ENCODE results near the gene DNER.
"Not testable (repeated sequence)": the region's sequence is repeated elsewhere in the genome, so short reads cannot be mapped to it uniquely, and the experiment has no call there.

DNER gene

DNA sequence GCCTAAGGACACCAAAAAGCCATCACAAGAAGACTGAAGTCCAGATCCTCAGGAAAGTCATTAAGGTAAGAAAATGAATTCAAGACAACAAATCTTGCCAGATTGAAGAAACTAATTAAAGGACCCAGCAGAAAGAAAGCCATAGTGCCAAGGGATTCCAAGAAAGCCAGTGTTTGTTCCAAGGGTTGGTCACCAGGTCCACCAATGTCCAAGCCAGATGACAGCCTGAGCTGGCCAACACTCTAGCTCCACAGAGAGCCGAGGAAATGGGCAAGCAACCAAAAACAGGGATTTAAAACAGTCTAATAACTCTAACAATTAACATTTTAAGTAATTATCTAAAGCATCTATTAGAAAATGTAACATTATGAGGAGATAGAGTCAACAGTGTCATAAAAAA lies 49.2 kb downstream of the DNER start:
- DNase-seq: no peak

DNA sequence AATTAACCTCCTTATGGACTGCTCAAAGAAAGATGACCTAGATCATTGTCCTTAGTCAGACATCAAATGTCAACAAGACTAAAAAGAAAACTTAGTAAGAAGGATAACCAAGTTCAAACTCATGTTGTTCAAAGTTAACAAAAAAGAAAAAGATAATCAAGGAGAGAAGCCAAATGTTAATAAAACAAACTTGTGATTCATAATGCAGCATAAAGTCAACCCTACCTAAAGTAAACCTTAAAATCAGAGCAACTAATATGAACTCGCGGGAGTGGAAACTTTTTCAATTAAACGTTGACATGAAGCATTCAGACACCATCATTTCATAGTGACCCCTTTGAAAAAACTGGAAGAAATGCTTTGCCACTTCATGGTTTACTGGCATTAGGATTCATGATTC lies 52.9 kb downstream of the DNER start:
- DNase-seq: no peak

DNA sequence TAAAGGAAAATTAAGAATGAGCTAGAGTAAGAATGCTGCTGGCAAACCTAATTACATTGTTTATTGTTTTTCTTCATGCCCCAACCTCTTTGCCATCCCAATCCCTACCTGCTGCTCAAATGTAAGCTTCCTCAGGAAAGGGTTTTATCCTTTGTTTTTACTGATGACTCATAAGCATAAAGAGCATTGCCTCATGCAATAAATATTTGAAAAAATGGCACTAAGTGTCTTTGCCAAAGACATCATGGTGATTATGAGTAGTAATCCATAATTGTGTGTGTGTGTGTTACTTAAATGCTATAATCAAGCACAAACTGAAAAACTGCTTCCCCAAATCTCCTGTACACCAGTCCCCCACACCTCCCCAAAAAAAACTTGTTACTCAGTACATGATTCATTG lies 53.4 kb downstream of the DNER start:
- no peak for DNase-seq

DNA sequence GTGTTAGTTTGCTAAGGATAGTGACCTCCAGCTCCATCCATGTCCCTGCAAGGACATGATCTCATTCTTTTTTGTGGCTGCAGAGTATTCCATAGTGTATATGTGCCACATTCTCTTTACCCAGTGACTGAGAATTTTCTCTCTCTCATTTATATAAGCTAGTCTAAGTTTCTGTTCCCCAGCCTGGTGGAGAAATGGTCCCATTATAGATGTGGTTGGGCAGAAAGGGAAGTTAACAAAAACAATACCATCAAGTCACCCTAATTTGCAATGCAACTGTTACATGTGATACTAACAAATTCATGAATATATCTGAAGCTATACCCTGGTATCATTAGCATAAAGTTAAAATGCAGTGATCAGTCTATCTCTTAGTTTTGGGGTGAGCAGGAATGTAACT lies 54.0 kb downstream of the DNER start:
- DNase-seq: no peak

DNA sequence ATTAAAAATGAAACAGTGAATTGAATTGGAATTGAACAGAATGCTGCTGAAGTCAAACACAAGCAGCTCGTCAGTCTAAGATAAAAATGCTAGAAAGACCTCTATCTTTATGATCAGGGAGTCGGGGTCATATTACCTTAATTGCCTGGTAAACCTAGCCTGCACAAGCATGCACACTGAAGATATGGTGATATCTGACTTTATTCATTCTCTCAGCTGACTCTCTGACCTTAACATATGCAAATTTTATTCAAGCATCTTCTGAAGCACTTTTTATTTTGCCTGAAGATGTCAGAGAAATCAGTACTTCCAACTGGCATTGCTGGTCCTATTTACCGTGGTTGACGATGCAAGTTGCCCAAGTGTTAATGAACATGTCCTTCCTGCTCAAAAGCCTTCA lies 56.4 kb downstream of the DNER start:
- no peak for DNase-seq

DNA sequence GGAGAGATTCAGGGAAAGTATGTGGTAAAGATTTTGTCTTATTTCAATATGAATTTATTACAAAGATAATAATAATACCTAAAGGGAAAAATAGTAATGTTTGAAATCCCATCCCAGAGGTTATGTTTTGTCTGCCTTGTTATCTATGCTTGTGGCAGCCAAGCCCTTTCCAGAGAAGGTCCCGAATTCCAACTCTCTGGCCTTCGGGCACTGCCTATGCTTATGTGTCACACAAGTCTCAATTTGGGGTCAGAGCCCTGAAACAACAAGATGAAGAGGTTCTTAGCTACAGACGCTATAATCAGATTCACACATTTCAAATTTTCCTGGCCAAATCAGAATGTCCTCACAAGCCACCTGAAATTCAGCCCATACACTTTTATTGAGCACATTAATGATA lies 59.9 kb downstream of the DNER start:
- no peak for DNase-seq

DNA sequence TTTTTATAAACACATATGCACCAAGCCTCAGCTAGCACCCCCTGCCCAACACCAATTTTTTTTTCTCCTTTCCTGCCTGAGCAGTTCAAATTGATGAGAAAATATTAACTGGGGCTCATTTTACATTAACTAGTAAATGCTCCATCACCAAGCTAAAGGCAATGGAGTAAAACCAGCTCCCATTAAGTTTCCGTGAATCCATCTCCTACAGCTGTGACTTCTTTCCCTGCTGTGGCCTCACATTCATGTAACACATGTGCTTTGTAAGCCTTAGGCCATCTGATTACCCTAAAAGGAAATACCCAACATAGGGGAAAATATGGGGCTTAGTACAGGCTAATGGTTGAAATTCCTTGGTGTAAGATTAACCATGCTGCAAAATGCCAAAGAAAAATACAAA lies 60.8 kb downstream of the DNER start:
- no peak for DNase-seq

DNA sequence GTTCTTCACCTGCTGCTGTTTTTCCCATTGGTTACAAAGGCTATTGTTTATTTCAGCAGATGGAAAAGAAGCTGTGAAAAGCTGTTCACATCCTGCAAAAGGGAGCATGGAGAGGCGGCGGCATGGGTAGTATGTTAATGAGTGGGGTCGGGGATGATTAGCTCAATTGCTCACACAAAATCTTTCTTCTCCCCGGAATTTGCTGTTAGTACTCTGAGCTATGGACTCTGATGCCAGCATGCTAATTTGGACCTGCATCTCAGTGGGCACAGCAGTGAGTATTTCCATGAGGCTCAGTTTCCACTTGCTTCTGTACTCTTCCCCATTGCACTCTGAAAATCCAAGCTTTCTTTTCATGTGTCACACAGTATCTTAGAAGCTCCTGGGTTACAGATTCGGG lies 61.6 kb downstream of the DNER start:
- no peak for DNase-seq

DNA sequence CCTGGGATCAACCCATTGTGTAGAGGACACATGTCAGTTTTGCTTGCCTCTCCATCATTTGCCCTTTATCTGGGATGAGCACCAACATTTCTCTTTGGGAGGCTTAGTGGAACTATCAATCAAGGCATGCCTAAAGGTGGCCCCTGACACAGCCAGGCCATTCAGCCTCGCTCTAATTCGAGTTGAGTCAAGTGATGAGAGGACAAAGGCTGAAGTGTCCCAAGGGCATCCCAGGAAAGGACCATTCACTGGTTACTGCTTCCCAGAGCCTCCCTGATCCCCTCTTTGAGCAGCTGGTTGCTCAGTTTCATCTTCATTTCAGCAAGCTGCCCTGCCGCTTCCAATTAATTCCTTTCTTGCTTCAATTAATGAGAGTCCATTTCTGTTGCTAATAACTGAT lies 63.5 kb downstream of the DNER start:
- DNase-seq: no peak

DNA sequence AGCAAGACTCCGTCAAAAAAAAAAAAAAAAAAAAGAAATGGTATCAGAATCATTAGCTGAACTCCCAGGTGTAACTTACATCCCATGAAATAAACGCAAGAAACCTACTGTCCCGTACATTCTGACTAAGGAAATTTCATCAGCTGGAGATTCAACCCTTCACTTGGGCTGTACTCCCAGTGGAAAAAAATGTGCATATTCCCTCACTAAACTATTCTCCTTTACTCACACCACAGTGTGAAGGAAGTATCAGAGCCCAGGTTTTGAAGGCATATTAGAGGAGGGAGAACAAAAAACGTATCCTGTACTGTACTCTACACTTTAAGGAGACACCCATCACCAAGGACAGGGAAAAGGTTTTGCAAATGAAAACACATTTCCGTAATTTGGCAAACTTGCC lies 64.3 kb downstream of the DNER start:
- no peak for DNase-seq

DNA sequence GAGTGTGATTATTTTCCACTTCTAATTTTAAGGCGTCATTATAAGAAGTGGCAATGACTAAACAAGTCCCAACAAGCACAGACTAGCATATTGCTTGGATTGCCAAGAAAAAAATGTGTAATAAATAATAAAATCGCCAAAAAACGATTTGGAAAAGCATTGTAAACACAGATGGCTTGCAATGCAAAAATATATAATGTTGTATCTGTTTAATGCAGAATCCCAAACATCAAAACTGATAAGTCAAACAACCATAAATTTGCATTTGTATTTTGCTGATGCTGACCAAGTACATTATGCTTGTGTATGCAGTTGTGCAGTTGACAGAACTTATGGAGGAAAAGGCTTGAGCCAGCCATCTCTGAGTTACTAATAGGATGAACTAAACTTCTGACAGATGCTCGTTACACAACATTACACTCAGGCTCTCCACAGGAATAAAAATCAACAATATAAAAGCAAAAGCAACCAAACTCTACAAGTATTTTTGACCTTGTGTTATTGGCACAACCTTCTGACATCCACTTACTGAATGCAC lies 68.1 kb downstream of the DNER start:
- DNase-seq: no peak

DNA sequence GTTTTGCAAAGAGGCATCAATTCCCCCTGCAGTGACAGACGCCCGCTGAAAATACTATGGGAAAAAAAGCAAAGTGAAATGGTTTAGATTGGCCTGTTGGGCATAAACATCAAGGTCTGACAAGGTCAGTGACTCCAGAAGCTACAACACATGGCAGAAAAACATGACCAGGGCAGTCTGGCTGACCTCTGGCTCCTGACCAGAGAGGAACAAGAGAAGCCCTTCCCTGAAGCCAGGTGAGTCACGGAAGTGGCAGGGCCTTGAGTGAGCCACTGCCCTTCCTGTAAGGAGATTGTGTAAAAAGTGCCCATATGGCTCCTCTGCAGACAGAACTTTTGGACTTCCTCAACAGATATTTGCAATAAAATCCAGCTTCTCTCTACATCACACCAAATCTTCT lies 72.0 kb downstream of the DNER start:
- no peak for DNase-seq

DNA sequence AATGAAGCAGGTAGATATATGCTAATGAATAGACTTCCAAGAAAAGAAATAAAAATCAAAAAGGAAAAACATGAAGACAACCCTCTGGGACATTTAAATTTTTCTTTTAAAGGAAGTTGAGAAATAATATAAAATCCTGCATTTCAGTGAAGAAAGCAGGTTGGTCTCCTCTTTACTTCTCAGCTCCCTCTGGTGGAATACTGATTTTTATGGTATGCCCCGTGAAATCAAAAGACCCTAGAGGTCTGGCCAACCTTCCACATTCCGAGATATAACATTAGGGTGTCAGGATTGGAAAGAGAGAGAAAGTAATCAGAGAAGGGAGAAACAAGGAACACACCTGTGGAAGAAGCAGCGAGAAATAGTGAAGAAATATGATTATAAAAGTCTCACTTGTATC lies 72.7 kb downstream of the DNER start:
- DNase-seq: no peak

DNA sequence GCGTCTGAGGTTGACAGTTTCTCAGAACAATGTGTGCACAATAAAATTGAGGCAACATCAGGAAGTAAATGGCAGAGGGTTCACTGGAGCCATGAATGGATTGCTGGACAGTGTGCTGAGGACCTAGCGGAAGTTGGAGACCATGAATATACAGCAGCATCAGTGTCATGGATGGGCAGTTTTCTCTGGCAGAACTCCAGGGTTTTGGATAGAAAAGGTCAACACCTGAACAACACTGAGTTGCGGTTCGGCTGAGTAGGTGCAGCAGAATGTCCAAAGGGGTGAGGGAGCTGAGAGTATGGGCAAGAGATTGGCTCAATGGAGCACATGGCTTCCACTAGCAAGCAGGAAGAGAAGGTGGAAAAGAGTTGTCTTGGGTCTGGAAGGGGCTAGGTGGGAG lies 73.7 kb downstream of the DNER start:
- no peak for DNase-seq

DNA sequence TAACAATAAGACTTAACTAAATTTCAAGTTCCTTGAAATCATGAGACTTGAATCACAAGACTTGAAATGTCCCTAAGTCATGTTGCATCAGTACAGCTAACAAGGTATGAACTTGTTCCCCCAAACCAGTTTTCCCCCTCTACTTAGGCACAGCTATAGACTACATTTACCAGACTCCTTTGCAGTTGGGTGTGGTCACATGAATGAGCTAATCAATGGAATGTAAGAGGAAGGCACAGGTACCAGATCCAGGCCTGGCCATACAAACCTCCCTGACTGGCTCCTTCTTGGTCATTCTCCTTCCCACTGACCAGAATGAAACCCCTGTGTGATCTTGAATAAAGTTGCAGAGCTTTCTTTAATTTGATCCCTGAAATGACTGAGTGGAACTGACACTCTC lies 77.8 kb downstream of the DNER start:
- DNase-seq: no peak

DNA sequence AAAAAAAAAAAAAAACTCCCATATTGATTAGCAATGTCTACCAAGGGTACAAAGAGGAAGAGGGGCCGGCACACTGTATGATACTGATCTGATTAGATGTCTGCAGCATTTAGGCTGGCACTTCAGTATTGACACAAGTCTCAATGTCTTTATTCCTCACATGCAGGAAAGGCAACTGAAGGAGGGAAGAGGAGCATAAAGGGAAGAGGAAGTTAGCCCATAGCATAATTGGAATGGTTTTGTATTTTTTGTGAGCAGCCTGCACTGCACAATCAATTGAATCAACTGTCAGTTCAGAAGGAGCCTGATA lies 79.0 kb downstream of the DNER start:
- no peak for DNase-seq

DNA sequence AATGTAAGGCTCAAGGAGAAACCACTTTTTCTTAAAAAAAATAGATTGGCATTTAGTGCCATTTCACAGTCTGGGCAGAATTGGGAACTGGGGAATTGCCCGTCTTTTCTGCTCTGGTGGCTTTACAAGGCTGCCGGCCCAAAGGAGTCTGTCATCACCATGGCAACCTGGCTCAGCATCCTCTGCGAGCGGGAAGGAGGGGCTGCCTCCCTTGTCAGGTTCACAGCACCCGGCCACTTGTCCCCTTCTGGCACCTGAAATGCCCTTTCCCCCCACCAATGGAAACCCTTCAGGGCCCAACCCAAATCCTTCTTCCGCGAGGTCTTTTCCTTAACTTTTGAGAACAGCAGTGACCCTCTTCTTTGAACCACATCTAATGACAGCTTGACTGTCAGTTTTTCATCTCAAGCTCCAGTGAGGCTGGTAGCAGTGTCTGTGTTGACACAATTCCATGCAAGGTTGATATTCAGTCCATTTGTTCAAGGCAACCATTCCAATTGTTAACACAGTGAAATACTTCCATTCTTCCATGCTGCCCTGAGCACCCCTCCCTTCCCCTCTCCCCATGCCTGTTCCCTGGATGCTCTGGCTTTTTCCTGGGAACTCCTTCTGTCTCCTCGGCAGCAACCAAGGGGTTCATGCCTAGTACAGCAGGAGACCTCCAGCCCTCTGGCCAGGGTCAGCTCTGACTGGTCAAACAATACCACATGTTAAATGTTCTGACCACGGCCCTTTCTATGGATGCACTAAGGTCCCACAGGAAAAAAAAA lies 79.6 kb downstream of the DNER start:
- DNase-seq: no peak

DNA sequence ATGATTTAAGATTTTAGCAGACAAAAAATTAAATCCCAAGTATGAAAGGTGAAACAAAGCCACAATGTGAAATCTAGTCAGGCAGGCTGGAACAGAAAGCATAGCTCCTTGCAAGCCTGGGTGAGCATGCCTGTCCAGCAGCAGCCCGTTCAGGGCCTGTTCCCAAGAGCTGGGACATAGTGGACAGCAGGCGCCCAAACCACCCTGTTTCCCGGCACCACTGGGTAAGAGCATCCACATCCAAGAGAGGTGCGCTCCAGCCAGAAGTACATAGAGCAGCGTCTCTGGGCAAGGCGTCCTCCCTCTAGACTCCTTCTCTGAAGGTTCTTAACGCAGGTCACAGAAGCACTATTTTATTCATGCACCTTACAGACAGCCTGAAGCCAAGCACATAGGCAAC lies 80.8 kb downstream of the DNER start:
- no peak for DNase-seq

DNA sequence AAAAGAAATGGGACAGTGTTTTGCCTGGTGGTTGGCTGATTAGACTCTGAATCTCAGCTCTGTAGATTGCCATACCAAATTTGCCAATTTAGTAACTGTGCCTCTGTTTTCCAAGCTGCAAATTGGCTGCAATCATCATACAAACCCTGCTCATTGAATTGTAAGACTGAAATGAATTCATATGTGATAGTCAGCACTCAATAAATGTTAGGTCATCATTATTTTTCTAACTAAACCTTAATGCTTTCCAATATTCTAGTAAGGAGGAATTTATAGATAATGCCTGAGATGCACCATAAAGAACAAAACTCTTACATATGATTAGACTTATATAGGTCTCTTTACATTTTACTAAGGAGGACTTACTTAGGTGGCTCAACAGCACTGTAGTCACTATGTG lies 85.3 kb downstream of the DNER start:
- DNase-seq: no peak

DNA sequence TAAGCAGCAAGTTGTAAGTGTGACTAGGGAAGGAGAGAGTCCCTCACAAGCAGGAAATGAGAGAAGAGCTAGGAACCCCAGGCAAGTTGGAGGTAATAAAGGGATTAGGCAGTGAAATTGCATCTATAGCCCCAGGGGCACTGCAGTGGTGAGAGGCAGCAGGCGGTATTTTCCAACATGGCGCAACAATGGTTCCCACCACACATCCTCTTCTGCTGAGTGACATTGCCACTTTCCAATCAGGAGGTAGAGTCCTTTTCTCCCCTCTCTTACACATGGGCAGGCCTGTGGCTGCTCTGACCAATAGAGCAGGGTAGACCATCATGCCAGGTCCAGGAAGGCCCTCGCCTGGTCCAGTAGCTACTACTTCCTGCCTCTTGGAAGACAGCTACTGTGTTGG lies 86.6 kb downstream of the DNER start:
- DNase-seq: no peak

DNA sequence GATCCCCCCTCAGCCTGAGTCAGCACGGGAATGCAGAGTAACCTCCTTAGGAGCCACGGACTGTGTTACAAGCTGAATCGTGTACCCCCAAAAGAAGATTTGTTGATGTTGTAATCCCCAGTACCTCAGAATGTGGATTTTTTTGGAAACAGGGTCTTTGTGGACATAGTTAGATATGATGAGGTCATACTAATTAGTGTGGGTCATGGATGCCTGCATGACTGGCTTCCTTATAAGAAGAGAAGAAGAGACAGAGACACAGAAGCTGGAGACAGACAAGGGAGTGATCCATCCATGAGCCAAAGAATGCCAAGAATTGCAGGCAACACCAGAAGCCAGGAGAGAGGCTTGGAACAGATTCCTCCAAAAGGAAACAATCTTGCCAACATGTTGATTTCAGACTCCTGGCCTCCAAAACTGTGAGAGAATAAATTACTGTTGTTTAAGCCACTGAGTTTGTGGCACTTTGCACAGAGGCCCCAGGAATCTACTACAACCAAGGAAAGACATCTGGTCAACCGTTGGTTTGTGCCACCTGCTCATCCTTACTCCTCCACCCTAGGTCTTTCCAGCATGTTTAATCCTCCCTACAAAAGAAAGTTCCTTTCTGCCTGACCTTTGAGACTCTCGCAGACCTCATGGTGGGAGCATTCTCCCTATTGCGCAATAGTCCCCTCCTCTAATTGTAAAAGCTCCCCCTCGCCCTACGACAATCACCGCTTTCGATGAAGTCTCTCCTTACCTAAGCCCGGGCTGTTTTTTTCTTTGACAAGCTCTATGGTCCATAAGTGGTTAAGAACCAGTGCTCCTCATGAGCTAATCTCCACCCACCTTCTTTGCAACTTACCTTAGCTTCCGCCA lies 91.6 kb downstream of the DNER start:
- DNase-seq: no peak

DNA sequence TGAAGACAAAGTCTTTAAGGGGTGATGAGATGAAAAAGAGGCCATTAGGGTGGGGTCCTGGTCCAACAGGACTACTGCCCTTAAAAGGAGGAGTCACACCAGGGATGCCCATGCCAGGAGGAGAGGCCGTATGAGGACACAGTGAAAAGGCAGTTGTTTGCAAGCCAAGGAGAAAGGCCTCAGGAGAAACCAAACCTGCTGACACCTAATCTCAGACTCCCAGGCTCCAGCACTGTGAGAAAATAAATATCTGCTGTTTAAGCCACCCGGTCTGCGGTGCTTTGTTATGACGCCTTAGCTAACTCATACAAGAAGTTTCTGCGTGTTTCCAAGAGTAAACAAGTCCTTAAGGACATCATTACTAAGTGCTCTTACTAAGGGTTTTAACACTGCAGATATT lies 93.6 kb downstream of the DNER start:
- no peak for DNase-seq

DNA sequence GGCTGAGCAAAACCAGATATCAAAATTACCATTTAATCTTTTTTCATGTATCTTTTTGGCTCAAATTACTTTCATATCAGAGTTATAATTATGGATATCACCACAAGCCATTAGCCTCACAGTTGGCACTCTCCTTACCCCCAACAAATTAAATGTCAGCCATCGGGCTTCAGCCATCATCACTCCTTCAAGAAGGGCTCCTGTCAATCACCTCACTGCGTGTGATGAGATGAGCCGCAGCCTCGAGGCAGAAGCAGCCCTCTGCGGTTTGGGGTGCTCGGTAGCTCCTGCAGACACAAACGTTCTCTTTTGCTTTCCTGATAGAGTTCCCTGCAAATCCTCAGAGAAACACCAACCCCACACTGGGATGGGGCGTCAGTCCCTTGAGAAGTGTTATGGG lies 94.1 kb downstream of the DNER start:
- DNase-seq: no peak

DNA sequence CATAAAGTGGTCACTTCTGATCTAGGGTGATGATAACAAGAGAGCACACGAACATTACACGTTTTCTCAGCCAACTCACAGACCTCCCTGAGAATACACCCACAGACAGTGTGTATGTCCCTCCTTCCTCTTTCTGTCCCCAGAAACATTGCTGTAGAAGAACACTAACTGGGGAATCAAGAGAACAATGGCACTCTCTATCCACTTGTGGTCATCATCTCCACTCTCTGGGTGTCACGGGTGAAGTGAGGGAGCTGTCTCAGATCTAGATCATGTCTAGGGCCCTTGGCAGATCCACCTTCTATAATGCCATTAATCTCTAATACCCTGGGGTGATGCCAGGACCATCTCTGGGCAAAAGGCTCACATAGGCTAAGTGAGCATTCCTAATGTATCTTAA lies 97.9 kb downstream of the DNER start:
- no peak for DNase-seq

DNA sequence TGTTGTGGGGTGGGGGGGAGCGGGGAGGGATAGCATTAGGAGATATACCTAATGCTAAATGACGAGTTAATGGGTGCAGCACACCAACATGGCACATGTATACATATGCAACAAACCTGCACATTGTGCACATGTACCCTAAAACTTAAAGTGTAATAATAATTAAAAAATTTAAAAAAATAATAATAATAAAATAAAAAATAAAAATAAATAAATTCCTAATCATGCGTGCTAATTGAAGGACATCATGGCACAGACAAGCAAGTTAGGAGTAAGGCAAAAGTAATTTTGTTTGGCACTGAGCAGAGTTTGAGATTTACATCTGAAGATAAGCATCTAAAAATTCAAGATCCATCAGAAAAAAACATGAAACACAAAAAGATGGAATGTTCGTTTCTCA lies 100.3 kb downstream of the DNER start:
- not testable (repeated sequence) for DNase-seq
